GM12873 (cell line): ENCODE results near the gene PTTG1IP.

ENCODE experiments used
- CTCF ChIP-seq: IDR thresholded peaks from 2 replicates; pipeline ENCODE4 v1.5.1; 2012; ENCODE audit warnings: low read depth, mild to moderate bottlenecking, moderate library complexity, low read length, control low read depth; ENCODE audit not compliant: insufficient read depth; ENCODE audit errors: missing control alignments

The PTTG1IP gene

GRCh38 chr21:44900559-44901251 lies 27.2 kb upstream of the PTTG1IP start:
- no peak for TF ChIP-seq CTCF

GRCh38 chr21:44899768-44900558 lies 26.5 kb upstream of the PTTG1IP start:
- no peak for TF ChIP-seq CTCF

GRCh38 chr21:44898851-44899767 lies 25.6 kb upstream of the PTTG1IP start:
- TF ChIP-seq CTCF, result no peak

- TF ChIP-seq CTCF, result no peak
Observed at GRCh38 chr21:44898011-44898488, 24.6 kb upstream of the PTTG1IP start.

- TF ChIP-seq CTCF, result no peak
Observed at GRCh38 chr21:44897326-44898010, 24.0 kb upstream of the PTTG1IP start.

- no peak for TF ChIP-seq CTCF
Observed at GRCh38 chr21:44896561-44897286, 23.2 kb upstream of the PTTG1IP start.
